PFSK-1 (cell line): ENCODE results near the gene IL12RB1.

Experiments
- SIN3A ChIP-seq: IDR thresholded peaks from 2 replicates; pipeline ENCODE4 v1.6.1; 2012; ENCODE audit warnings: mild to moderate bottlenecking, low read length, moderate library complexity, borderline replicate concordance; ENCODE audit not compliant: insufficient read depth
- TF ChIP-seq, protein P1 (sequence below), 2 experiments: IDR thresholded peaks; 2 replicates each; pipeline versions ENCODE4 v1.6.1 to v1.8.0; 2011 to 2012; ENCODE audit warnings: low read depth in 2 of 2, low read length in 2 of 2, control low read depth in 1 of 2, inconsistent platforms in 1 of 2, mild to moderate bottlenecking in 1 of 2, moderate library complexity in 1 of 2; ENCODE audit not compliant: insufficient read depth in 1 of 2

DNA sequence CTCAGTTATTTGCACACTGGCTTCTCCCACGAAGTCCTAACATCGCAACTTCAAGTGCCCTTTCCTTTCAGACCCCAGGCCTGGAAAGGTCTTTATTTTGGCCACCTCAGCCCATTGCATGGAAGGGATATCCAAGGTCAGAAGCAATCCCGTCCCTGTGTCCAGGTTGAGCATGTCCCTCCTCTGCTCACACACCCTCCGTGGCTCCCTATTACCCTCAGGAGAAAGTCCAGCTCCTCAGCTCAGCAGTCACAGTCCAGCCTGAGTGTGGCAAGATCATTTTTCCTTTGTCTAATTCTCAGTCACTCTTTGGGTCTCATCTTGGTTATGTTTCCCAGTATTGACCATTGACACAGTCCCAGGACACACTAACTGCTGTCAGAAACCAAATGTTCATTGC lies 59.6 kb downstream of the IL12RB1 start:
- no peak for TF ChIP-seq SIN3A
- TF ChIP-seq, protein P1, sequence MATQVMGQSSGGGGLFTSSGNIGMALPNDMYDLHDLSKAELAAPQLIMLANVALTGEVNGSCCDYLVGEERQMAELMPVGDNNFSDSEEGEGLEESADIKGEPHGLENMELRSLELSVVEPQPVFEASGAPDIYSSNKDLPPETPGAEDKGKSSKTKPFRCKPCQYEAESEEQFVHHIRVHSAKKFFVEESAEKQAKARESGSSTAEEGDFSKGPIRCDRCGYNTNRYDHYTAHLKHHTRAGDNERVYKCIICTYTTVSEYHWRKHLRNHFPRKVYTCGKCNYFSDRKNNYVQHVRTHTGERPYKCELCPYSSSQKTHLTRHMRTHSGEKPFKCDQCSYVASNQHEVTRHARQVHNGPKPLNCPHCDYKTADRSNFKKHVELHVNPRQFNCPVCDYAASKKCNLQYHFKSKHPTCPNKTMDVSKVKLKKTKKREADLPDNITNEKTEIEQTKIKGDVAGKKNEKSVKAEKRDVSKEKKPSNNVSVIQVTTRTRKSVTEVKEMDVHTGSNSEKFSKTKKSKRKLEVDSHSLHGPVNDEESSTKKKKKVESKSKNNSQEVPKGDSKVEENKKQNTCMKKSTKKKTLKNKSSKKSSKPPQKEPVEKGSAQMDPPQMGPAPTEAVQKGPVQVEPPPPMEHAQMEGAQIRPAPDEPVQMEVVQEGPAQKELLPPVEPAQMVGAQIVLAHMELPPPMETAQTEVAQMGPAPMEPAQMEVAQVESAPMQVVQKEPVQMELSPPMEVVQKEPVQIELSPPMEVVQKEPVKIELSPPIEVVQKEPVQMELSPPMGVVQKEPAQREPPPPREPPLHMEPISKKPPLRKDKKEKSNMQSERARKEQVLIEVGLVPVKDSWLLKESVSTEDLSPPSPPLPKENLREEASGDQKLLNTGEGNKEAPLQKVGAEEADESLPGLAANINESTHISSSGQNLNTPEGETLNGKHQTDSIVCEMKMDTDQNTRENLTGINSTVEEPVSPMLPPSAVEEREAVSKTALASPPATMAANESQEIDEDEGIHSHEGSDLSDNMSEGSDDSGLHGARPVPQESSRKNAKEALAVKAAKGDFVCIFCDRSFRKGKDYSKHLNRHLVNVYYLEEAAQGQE (IDR thresholded peaks at IDR 0.05; ENCODE audit: insufficient read depth in 1 of 2, low read depth in 2 of 2, low read length in 2 of 2) = no peak
